ENCODE data around the gene CEMP1. TPM values are rescaled to one million over a fixed set of nuclear protein-coding genes. Genes with fewer than 3 reads are reported as not detected.

CEMP1 gene
- total RNA-seq, 2 experiments from 2014 or later = 1.0 to 1.8 TPM

GRCh38 chr16:2483939-2484897 lies 47.0 kb downstream of the CEMP1 start:
- TF ChIP-seq CTCF (IDR thresholded peaks at IDR 0.05) = no peak
- Mint-ChIP-seq H3K36me3 (ENCODE audit: low read depth) (no peaks in the 10 kb centered on the region), H3K4me3 (no peak overlapping the region), H3K27me3 (no peaks in the 10 kb centered on the region), H3K4me1 (ENCODE audit: low read depth) (peaks cover 12% of the 10 kb centered on the region), H3K9me3 (no peaks in the 10 kb centered on the region), H3K27ac (no peak overlapping the region)
- ChIA-PET CTCF (no interaction called here), POLR2A (no interaction called here)
- Histone ChIP-seq H3K4me1 (ENCODE audit: insufficient read depth, low read length) (peaks cover 17% of the 10 kb centered on the region), H3K4me3 (ENCODE audit: low read length) (no peak overlapping the region), H3K36me3 (ENCODE audit: insufficient read depth, low read length) (no peaks in the 10 kb centered on the region), H3K9me3 (ENCODE audit: control insufficient read depth in 1 of 2, insufficient read depth in 1 of 2, low read length in 2 of 2) (no peaks in the 10 kb centered on the region), H3K27me3 (ENCODE audit: control insufficient read depth in 1 of 2, insufficient read depth in 2 of 2, low read length in 2 of 2) (no peaks in the 10 kb centered on the region), H3K27ac (ENCODE audit: low read depth in 1 of 2, low read length in 2 of 2) (no peak overlapping the region)
- intact Hi-C loops (cut with DNase I, micrococcal nuclease) = no loop called here
- peak in 1 of 14 experiments; percentile 6 for DNase-seq
- ATAC-seq (ENCODE audit: poor library complexity) = no peak

GRCh38 chr16:2482708-2483534 lies 48.3 kb downstream of the CEMP1 start:
- ChIA-PET CTCF (no interaction called here), POLR2A (no interaction called here)
- H3K36me3 ChIP-seq (ENCODE audit: insufficient read depth, low read length) = no peaks in the 10 kb centered on the region
- DNase-seq (peak in 1 of 14 experiments; percentile 22), ATAC-seq (ENCODE audit: poor library complexity) (no peak)
- H3K27me3 ChIP-seq (ENCODE audit: control insufficient read depth in 1 of 2, insufficient read depth in 2 of 2, low read length in 2 of 2) = no peaks in the 10 kb centered on the region
- Mint-ChIP-seq H3K36me3 (ENCODE audit: low read depth) (no peaks in the 10 kb centered on the region), H3K27ac (no peak overlapping the region), H3K4me3 (no peak overlapping the region), H3K9me3 (no peaks in the 10 kb centered on the region), H3K4me1 (ENCODE audit: low read depth) (peaks cover 12% of the 10 kb centered on the region), H3K27me3 (no peaks in the 10 kb centered on the region)
- H3K27ac ChIP-seq (ENCODE audit: low read depth in 1 of 2, low read length in 2 of 2) = no peak overlapping the region
- H3K9me3 ChIP-seq (ENCODE audit: control insufficient read depth in 1 of 2, insufficient read depth in 1 of 2, low read length in 2 of 2) = no peaks in the 10 kb centered on the region
- peaks cover 16% of the 10 kb centered on the region for H3K4me1 ChIP-seq (ENCODE audit: insufficient read depth, low read length)
- no peak for TF ChIP-seq CTCF (IDR thresholded peaks at IDR 0.05)
- H3K4me3 ChIP-seq (ENCODE audit: low read length) = no peak overlapping the region
- intact Hi-C loops (cut with DNase I, micrococcal nuclease) = no loop called here

DNA sequence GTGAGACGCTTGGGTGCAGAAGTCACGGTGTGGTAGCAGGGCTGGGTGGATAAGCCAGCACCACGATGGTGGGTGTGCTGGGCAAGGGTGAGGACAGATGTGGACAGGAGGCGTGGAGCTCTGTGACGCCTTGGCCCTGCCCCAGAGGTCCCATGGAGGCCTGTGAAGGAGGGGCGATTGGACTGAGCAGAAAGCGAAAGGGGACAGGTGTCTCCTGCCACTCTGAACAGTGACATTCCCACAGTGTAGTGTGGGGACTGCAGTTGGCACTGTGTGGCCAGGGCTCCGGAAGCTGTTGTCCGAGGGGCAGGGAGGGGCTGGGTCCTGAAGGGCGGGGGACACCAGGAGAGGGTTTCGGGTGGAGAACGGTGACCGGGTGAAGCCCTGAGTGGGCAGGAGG lies 49.0 kb downstream of the CEMP1 start:
- CTCF ChIA-PET = no interaction called here
- intact Hi-C loops (cut with DNase I, micrococcal nuclease) = no loop called here

More for the DNA sequence above, 49.0 kb downstream of the CEMP1 start:
- Histone ChIP-seq H3K36me3 (ENCODE audit: insufficient read depth, low read length) (no peaks in the 10 kb centered on the region), H3K4me3 (ENCODE audit: low read length) (no peak overlapping the region), H3K9me3 (ENCODE audit: control insufficient read depth in 1 of 2, insufficient read depth in 1 of 2, low read length in 2 of 2) (no peaks in the 10 kb centered on the region), H3K27me3 (ENCODE audit: control insufficient read depth in 1 of 2, insufficient read depth in 2 of 2, low read length in 2 of 2) (no peaks in the 10 kb centered on the region), H3K27ac (ENCODE audit: low read depth in 1 of 2, low read length in 2 of 2) (no peak overlapping the region), H3K4me1 (ENCODE audit: insufficient read depth, low read length) (peaks cover 10% of the 10 kb centered on the region)
- Mint-ChIP-seq H3K9me3 (no peaks in the 10 kb centered on the region), H3K4me1 (ENCODE audit: low read depth) (peaks cover 8% of the 10 kb centered on the region), H3K36me3 (ENCODE audit: low read depth) (no peaks in the 10 kb centered on the region), H3K27ac (no peak overlapping the region), H3K4me3 (no peak overlapping the region), H3K27me3 (no peaks in the 10 kb centered on the region)
- TF ChIP-seq CTCF (IDR thresholded peaks at IDR 0.05) = no peak
- DNase-seq (no peak), ATAC-seq (ENCODE audit: poor library complexity) (no peak)
- POLR2A ChIA-PET = no interaction called here
